Stomach (tissue), 4 donors: ENCODE data around the gene MCRIP2.

Experiments used
- CTCF ChIP-seq, 7 experiments: fragments of 450-650 bp in 4 of 7; fragments of 200-600 bp in 3 of 7; sonication (generic) in 3 of 7; IDR thresholded peaks; one replicate each; pipeline ENCODE4 v1.5.1; 2016 to 2019; ENCODE audit warnings: antibody characterized with exemption in 7 of 7, control low read depth in 2 of 7, mild to moderate bottlenecking in 1 of 7
- EP300 ChIP-seq: sonication (generic); formaldehyde crosslinking; IDR thresholded peaks from one replicate; pipeline ENCODE4 v1.6.1; 2017; ENCODE audit warnings: antibody characterized with exemption
- POLR2A ChIP-seq, 4 donors: fragments of 450-650 bp; IDR thresholded peaks; one replicate each; pipeline ENCODE4 v1.6.1; 2016; ENCODE audit warnings: antibody characterized with exemption in 4 of 4, control low read depth in 2 of 4, mild to moderate bottlenecking in 1 of 4, moderate library complexity in 1 of 4
- POLR2AphosphoS5 ChIP-seq, 3 donors: sonication (generic); formaldehyde crosslinking; IDR thresholded peaks; one replicate each; pipeline ENCODE4 v1.6.1; 2016; ENCODE audit warnings: antibody characterized with exemption in 3 of 3

GRCh38 chr16:632486-633335, 8.9 kb upstream of the MCRIP2 start:
- TF ChIP-seq POLR2A (IDR thresholded peaks at IDR 0.05) (no peak), CTCF (IDR thresholded peaks at IDR 0.05) (no peak), POLR2AphosphoS5 (IDR thresholded peaks at IDR 0.05) (no peak), EP300 (no peak)
